ENCODE measurements around the gene CRYGN.

- TF ChIP-seq BHLHE40 (IDR thresholded peaks at IDR 0.05; ENCODE audit: borderline replicate concordance) (no peak), ELF4 (IDR thresholded peaks at IDR 0.05) (no peak), SUZ12 (IDR thresholded peaks at IDR 0.05) (no peak), SP1 (IDR thresholded peaks at IDR 0.05) (no peak), FOXM1 (IDR thresholded peaks at IDR 0.05; ENCODE audit: borderline replicate concordance) (no peak), FOXA1 (IDR thresholded peaks at IDR 0.05) (no peak)
These were observed 44.9 kb downstream of the CRYGN start for GRCh38 chr7:151395036-151395367.

All from HEK293T (cell line).